Thoracic aorta endothelial cell (primary cell): ENCODE data around the gene THBD. TPM values are rescaled to one million over a fixed set of nuclear protein-coding genes. Genes with fewer than 3 reads are reported as not detected.

Experiments used
- total RNA-seq: library from RNA; depleted of rRNA; stranded (reverse); fragments of >200 nt; gene quantifications from 2 replicates; pipeline ENCODE4 v1.2.3, GENCODE V29; 2012

The THBD gene
- 38.6 and 122 TPM in 2 replicates for total RNA-seq

GRCh38 chr20:23049201-23050075 is at the start of gene THBD:
THBD (minus strand) TSS chr20:23049672; CDS start chr20:23049504, 168 bp downstream.

GRCh38 chr20:23086056-23086566 is 36.6 kb upstream of the THBD start, which contains the start of gene CD93:
CD93 (minus strand) TSS chr20:23086324; CDS start chr20:23086192, 132 bp downstream.

GRCh38 chr20:23034721-23035671 is 14.5 kb downstream of the THBD start, which contains the start of gene SSTR4:
SSTR4 (plus strand) TSS chr20:23035312; CDS start chr20:23035484, 172 bp downstream.

Other genes with a start within 250 kb of the THBD start
- not detected in 2 replicates for gene SSTR4, start 14.4 kb downstream of the THBD start, total RNA-seq
- gene CD93, start 36.7 kb upstream of the THBD start, total RNA-seq, result 323 and 495 TPM in 2 replicates